Osteocyte (in vitro differentiated cells): ENCODE measurements around the gene DRD4. TPM values are rescaled to one million over a fixed set of nuclear protein-coding genes. Genes with fewer than 3 reads are reported as not detected.
"Not testable (repeated sequence)": the region's sequence is repeated elsewhere in the genome, so short reads cannot be mapped to it uniquely, and the experiment has no call there.

Experiments
- DNase-seq: peaks from one replicate; pipeline ENCODE4 v3.0.0; 2021; ENCODE audit warnings: mixed read lengths; ENCODE audit not compliant: unreplicated experiment; ENCODE audit errors: extremely low spot score
- H3K27ac Mint-ChIP-seq: one replicate; pipeline ENCODE4 v1.8.0; 2021; ENCODE audit warnings: mild to moderate bottlenecking, mixed read lengths; ENCODE audit not compliant: unreplicated experiment
- H3K27me3 Mint-ChIP-seq: one replicate; pipeline ENCODE4 v1.8.0; 2021; ENCODE audit warnings: mixed read lengths; ENCODE audit not compliant: unreplicated experiment
- H3K36me3 Mint-ChIP-seq: one replicate; pipeline ENCODE4 v1.8.0; 2021; ENCODE audit warnings: mixed read lengths; ENCODE audit not compliant: unreplicated experiment
- H3K4me1 Mint-ChIP-seq: one replicate; pipeline ENCODE4 v1.8.0; 2021; ENCODE audit warnings: mixed read lengths; ENCODE audit not compliant: unreplicated experiment
- H3K4me3 Mint-ChIP-seq: one replicate; pipeline ENCODE4 v1.8.0; 2021; ENCODE audit warnings: mild to moderate bottlenecking, moderate library complexity, mixed read lengths; ENCODE audit not compliant: unreplicated experiment
- H3K9me3 Mint-ChIP-seq: one replicate; pipeline ENCODE4 v1.8.0; 2021; ENCODE audit warnings: mixed read lengths; ENCODE audit not compliant: unreplicated experiment
- CTCF ChIP-seq: fragments of 200-600 bp; sonication (generic); IDR thresholded peaks from 2 replicates; pipeline ENCODE4 v1.5.0; 2021; ENCODE audit warnings: antibody characterized with exemption, mild to moderate bottlenecking, moderate library complexity
- total RNA-seq: library from RNA; stranded (reverse); gene quantifications from 2 replicates; pipeline ENCODE4 v1.2.1, GENCODE V29; 2021

DRD4 gene
- total RNA-seq, 1 donor from 2014 or later = 1.7 TPM

- no peak for DNase-seq
- Mint-ChIP-seq H3K9me3 (no peaks in the 10 kb centered on the region), H3K27me3 (peaks cover 3% of the 10 kb centered on the region), H3K36me3 (peaks cover 6% of the 10 kb centered on the region), H3K4me3 (no peak overlapping the region), H3K27ac (no peak overlapping the region), H3K4me1 (peaks cover 27% of the 10 kb centered on the region)
- no peak for TF ChIP-seq CTCF
These were observed 4.8 kb downstream of the DRD4 start for GRCh38 chr11:641806-642370.

- Mint-ChIP-seq H3K4me3 (no peak overlapping the region), H3K9me3 (no peaks in the 10 kb centered on the region), H3K27ac (no peak overlapping the region), H3K4me1 (peaks cover 21% of the 10 kb centered on the region), H3K36me3 (peaks cover 9% of the 10 kb centered on the region), H3K27me3 (no peaks in the 10 kb centered on the region)
- no peak for DNase-seq
- no peak for TF ChIP-seq CTCF
These were observed 6.3 kb downstream of the DRD4 start for GRCh38 chr11:643366-643765.

DNA sequence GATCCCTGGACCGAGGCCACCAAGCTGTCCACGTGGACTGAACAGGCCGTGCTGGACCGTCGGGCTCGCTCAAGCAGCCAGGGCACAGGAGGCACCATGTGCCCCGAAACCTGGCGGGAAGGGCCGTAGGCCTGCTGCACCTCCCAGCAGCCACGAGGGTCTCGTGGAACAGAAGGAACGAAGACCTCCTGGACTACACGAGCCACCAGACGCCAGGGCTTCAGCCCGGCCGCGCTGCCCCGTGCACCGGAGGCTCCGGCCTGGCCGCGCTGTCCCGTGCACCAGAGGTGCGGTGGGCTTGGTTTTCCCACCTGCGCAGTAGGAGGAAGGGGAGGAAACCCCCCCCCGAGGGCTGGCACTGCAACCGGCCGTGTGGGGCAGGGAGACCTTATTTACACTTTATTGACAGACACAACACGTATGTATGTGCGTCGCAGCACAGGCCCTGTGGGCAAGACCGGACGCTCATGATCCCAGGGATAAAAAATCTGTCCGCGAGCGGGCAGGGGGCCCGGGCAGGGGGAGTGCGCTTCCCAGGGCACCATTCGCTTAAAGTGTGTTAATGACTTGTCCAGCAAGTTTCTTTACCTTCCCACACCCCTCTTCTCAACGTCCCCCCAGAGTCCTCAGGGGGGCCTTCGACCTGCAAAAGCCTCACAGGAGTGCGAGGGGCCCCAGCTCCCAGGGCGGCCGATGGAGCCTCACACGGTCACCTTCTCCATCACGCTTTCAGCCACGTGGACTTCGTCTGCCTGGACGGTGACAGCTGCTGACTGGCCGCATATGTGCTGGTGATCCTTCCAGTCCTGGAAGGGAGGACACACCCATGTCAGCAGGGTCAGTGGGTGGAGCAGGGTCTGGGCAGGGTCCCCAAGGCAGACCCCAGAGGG, 7.0 kb downstream of the DRD4 start:
- peaks cover 10% of the 10 kb centered on the region for H3K36me3 Mint-ChIP-seq
- no peaks in the 10 kb centered on the region for H3K27me3 Mint-ChIP-seq
- peaks cover 14% of the 10 kb centered on the region for H3K4me1 Mint-ChIP-seq
- DNase-seq = peak; percentile 83
- TF ChIP-seq CTCF = no peak
- no peak overlapping the region for H3K4me3 Mint-ChIP-seq
- H3K9me3 Mint-ChIP-seq = no peaks in the 10 kb centered on the region
- no peak overlapping the region for H3K27ac Mint-ChIP-seq

DNA sequence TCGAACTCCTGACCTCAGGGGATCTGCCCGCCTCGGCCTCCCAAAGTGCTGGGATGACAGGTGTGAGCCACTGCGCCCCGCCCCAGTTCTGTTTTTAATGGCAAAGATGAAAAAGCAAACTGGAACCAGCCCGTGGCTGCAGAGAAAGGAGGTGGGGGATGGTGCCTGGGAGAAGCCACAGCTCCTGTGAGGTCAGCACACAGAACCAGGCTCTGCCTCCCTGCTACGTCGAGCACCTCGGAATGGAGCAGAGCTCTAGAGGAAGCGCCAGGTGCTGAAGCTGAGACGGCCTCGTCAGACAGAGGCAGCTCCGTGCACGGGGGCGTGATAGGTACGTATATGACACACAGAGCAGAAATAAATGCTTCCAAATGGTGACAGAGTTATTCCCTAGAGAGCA, 8.5 kb downstream of the DRD4 start:
- Mint-ChIP-seq H3K9me3 (no peaks in the 10 kb centered on the region), H3K27ac (no peak overlapping the region), H3K4me1 (peaks cover 10% of the 10 kb centered on the region), H3K27me3 (no peaks in the 10 kb centered on the region), H3K36me3 (peaks cover 10% of the 10 kb centered on the region), H3K4me3 (no peak overlapping the region)
- no peak for TF ChIP-seq CTCF
- DNase-seq = no peak

GRCh38 chr11:646214-646613, 9.1 kb downstream of the DRD4 start:
- no peaks in the 10 kb centered on the region for H3K27me3 Mint-ChIP-seq
- no peak overlapping the region for H3K4me3 Mint-ChIP-seq
- DNase-seq = peak; percentile 83
- H3K36me3 Mint-ChIP-seq = peaks cover 11% of the 10 kb centered on the region
- H3K9me3 Mint-ChIP-seq = no peaks in the 10 kb centered on the region
- no peak overlapping the region for H3K27ac Mint-ChIP-seq
- H3K4me1 Mint-ChIP-seq = peaks cover 8% of the 10 kb centered on the region
- TF ChIP-seq CTCF = no peak

DNA sequence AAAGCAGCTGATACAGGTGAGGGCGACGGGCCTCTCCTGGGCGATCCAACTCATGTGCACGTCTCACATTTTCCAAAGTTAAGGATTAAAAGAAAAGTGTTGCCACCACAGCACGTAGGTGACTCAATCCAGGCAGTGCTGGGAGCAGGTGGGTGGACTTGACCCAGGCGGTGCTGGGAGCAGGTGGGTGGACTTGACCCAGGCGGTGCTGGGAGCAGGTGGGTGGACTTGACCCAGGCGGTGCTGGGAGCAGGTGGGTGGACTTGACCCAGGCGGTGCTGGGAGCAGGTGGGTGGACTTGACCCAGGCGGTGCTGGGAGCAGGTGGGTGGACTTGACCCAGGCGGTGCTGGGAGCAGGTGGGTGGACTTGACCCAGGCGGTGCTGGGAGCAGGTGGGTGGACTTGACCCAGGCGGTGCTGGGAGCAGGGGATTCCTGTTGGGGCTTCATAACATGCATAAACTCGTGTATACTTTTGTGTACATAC, 10.6 kb downstream of the DRD4 start:
- not testable (repeated sequence) for H3K9me3 Mint-ChIP-seq, DNase-seq, H3K27ac Mint-ChIP-seq, H3K4me3 Mint-ChIP-seq, H3K27me3 Mint-ChIP-seq, H3K4me1 Mint-ChIP-seq
- peaks cover 16% of the 10 kb centered on the region for H3K36me3 Mint-ChIP-seq
